B cell (primary cell): ENCODE results near the gene ELL.

ENCODE experiments used
- EZH2 ChIP-seq: IDR thresholded peaks from 2 replicates; pipeline ENCODE4 v1.6.1; 2012; ENCODE audit warnings: borderline replicate concordance, low read depth, mild to moderate bottlenecking, moderate library complexity, low read length; ENCODE audit not compliant: insufficient read depth, poor library complexity, severe bottlenecking
- TF ChIP-seq, protein P1 (sequence below): fragments of 200-600 bp; IDR thresholded peaks from one replicate; pipeline ENCODE4 v1.8.0; 2022; ENCODE audit warnings: antibody characterized with exemption, mild to moderate bottlenecking

GRCh38 chr19:18442941-18443340 is 78.9 kb downstream of the ELL start:
- TF ChIP-seq, protein P1, sequence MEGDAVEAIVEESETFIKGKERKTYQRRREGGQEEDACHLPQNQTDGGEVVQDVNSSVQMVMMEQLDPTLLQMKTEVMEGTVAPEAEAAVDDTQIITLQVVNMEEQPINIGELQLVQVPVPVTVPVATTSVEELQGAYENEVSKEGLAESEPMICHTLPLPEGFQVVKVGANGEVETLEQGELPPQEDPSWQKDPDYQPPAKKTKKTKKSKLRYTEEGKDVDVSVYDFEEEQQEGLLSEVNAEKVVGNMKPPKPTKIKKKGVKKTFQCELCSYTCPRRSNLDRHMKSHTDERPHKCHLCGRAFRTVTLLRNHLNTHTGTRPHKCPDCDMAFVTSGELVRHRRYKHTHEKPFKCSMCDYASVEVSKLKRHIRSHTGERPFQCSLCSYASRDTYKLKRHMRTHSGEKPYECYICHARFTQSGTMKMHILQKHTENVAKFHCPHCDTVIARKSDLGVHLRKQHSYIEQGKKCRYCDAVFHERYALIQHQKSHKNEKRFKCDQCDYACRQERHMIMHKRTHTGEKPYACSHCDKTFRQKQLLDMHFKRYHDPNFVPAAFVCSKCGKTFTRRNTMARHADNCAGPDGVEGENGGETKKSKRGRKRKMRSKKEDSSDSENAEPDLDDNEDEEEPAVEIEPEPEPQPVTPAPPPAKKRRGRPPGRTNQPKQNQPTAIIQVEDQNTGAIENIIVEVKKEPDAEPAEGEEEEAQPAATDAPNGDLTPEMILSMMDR, result no peak
- TF ChIP-seq EZH2, result no peak
